Cardiac fibroblast (primary cell): ENCODE data around the gene ANKHD1.

Experiments
- DNase-seq, 2 donors: peaks; one replicate each; pipeline versions ENCODE4 v3.0.0 to v3.0.0-alpha.2; 2010; ENCODE audit warnings: low read depth in 2 of 2
- H3K4me3 ChIP-seq, 2 donors: replicated peaks in 1 of 2; 1 replicate in 1 of 2; 2 replicates in 1 of 2; pipeline ENCODE4 v1.5.1; 2011; ENCODE audit warnings: low read depth in 2 of 2, low read length in 2 of 2, mild to moderate bottlenecking in 2 of 2, moderate library complexity in 1 of 2
- TF ChIP-seq, protein P1 (sequence below): IDR thresholded peaks from one replicate; pipeline ENCODE4 v1.5.1; 2011; ENCODE audit warnings: low read depth, mild to moderate bottlenecking, low read length, inconsistent platforms

ANKHD1 gene

DNA sequence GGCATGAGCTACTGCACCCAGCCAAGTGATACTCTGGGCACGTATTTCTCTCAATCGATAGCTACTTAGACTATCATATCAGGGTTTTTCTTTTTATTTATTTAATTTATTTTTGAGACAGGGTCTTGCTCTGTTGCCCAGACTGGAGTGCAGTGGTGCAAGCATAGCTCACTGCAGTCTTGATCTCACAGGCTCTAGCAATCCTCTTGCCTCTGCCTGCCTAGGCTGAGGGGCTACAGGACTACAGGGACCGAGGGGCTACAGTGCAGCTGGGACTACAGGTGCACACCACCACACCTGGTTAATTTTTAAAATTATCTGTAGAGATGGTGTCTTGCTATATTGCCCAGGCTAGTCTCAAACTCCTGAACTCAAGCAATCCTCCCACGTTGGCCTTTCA is 20.3 kb upstream of the ANKHD1 start:
- TF ChIP-seq, protein P1, sequence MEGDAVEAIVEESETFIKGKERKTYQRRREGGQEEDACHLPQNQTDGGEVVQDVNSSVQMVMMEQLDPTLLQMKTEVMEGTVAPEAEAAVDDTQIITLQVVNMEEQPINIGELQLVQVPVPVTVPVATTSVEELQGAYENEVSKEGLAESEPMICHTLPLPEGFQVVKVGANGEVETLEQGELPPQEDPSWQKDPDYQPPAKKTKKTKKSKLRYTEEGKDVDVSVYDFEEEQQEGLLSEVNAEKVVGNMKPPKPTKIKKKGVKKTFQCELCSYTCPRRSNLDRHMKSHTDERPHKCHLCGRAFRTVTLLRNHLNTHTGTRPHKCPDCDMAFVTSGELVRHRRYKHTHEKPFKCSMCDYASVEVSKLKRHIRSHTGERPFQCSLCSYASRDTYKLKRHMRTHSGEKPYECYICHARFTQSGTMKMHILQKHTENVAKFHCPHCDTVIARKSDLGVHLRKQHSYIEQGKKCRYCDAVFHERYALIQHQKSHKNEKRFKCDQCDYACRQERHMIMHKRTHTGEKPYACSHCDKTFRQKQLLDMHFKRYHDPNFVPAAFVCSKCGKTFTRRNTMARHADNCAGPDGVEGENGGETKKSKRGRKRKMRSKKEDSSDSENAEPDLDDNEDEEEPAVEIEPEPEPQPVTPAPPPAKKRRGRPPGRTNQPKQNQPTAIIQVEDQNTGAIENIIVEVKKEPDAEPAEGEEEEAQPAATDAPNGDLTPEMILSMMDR: no peak
- DNase-seq: no peak
- no peak overlapping the region for H3K4me3 ChIP-seq

DNA sequence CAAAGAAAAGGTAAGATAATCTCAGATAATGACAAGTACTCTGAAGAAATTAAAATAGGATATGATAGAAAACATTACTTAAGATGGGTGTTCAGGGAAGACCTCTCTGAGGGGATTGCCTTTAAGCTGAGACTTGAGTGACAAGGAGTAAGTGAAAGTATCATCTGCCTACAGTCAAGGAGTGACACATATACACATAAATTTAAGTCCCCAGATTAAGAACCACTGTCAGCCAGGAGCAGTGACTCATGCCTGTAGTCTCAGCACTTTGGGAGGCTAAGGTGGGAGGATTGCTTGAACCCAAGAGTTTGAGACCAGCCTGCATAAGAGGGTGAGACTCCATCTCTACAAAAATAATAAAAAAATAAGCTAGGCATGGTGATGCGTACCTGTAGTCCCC is 19.7 kb upstream of the ANKHD1 start:
- DNase-seq: no peak
- TF ChIP-seq, protein P1: no peak
- no peak overlapping the region for H3K4me3 ChIP-seq

DNA sequence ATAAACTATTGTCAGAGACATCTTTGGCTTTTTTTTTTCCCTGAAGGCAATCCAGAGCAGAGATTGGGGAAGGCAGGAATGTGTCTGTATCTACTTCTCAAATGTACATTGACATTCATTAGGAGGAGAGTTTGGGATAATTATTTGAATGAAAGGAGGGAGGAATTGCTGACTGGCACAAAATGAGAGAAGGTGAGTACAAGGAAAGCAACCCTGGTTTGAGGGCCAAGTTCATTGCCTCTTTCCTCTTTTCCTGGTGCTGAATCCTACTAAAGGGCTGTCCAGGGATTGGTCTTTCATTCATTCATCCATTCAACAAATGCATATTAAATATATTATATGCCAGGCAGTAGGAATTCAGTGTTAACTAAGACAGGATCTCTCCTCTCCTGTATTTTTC is 18.8 kb upstream of the ANKHD1 start:
- DNase-seq: no peak
- TF ChIP-seq, protein P1: no peak

DNA sequence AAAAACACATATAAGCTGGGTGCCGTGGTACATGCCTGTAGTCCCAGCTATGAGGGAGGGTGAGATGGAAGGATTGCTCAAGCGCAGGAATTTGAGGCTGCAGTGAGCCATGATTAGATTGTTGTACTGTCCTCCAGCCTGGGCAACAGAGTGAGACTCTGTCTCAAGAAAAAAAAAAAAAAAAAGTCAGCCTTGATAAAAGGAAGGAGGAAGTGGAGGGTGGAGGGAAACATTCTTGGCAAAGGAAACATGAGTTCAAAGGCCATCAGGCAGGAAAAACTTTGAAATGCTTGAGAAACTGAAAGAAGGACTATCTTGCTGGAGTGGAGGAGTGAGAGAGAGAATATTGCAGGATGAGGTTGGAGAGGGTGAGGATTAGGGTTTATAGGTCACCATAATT is 18.3 kb upstream of the ANKHD1 start:
- no peak overlapping the region for H3K4me3 ChIP-seq
- TF ChIP-seq, protein P1: no peak
- DNase-seq: peak; percentile 32 to 68

More for the DNA sequence above, 18.8 kb upstream of the ANKHD1 start:
- no peak overlapping the region for H3K4me3 ChIP-seq

DNA sequence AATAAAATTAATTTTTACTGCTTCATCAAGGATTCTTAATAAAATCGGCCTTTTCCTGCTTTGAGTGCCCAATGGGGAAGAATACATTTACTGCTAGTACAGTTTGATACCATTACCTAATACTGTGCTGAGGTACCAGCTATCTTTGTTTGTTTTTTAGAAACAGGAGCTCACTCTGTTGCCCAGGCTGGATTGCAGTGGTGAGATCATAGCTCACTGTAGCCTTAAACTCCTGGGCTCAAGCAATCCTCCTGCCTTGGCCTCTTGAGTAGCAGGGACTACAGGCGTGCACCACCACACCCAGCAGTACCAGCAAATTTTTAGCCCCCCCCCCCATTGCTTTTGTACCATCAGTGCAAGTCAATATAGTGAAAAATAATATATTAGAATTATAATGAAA is 13.6 kb upstream of the ANKHD1 start:
- no peak overlapping the region for H3K4me3 ChIP-seq
- TF ChIP-seq, protein P1: no peak
- DNase-seq: no peak

DNA sequence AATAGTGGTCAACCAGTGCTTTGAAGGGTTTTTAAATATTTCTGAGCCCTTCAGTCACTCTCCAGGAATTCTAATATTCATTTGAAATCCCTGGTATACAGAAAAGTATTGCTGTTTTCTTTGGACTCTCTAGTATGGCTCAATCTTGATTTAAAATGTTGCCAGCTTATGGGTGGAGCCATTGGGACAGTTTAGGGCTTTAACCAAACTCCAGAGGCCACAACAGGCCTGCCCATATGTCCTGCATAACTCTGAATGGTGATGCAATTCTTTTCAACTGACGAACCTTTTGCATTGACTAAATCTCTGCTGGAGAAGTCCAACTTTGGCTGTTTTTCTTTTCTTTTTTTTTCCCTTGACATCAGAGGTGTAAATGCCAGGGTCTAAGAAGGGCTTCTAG is 10.3 kb upstream of the ANKHD1 start:
- TF ChIP-seq, protein P1: no peak
- no peak overlapping the region for H3K4me3 ChIP-seq
- peak; percentile 52 to 54 for DNase-seq

DNA sequence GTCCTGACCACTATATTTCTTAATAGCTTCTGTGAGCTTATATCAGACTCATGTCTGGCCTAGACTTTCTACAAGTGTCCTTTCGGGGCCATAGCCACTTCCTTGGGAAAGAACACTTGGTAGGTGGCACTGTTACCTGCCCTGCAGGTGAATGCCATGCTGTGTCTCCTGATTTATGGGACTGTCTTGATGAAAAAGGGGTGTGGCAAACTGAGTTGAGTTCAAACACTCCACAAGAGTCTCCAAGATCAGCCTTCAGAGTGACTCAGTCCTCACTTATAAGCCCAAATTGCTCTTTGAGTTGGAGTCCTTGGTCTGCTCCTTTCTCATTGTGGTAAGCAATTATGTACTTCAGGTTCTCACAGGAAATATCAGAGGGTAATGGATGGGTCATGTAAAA is 9.9 kb upstream of the ANKHD1 start:
- TF ChIP-seq, protein P1: no peak
- H3K4me3 ChIP-seq: no peak overlapping the region
- DNase-seq: no peak
